Activated naive CD8-positive, alpha-beta T cell treated with anti-CD3 and anti-CD28 coated beads, Interleukin-2, amount 10 ng/mL, durations not matched to agents 7 days and 5 days (primary cell): ENCODE results near the gene UROC1. TPM values are rescaled to one million over a fixed set of nuclear protein-coding genes. Genes with fewer than 3 reads are reported as not detected.

ENCODE experiments used
- ATAC-seq: fragments of 150-1000 bp; cut with Tn5 transposase; one replicate; pipeline ENCODE4 v1.10.0; 2021; ENCODE audit warnings: low read depth, moderate library complexity
- POLR2A ChIA-PET: fragments of 350-600 bp; sonication (Branson Sonifier 250); formaldehyde crosslinking; loops from one replicate; lab custom pipeline; 2021; ENCODE audit warnings: antibody characterized with exemption; lab: Charles Lee
- DNase-seq: peaks from one replicate; pipeline ENCODE4 v3.0.0; 2021
- H3K27ac Mint-ChIP-seq: one replicate; pipeline ENCODE4 v1.8.0; 2022; ENCODE audit warnings: mild to moderate bottlenecking, mixed read lengths
- H3K27me3 Mint-ChIP-seq: one replicate; pipeline ENCODE4 v1.8.0; 2022; ENCODE audit warnings: mild to moderate bottlenecking, moderate library complexity, mixed read lengths
- H3K36me3 Mint-ChIP-seq: one replicate; pipeline ENCODE4 v1.8.0; 2021; ENCODE audit warnings: mild to moderate bottlenecking, mixed read lengths
- H3K4me1 Mint-ChIP-seq: one replicate; pipeline ENCODE4 v1.8.0; 2021; ENCODE audit warnings: mixed read lengths
- H3K4me3 Mint-ChIP-seq: one replicate; pipeline ENCODE4 v1.8.0; 2022; ENCODE audit warnings: mild to moderate bottlenecking, moderate library complexity, mixed read lengths
- H3K9me3 Mint-ChIP-seq: one replicate; pipeline ENCODE4 v1.8.0; 2021; ENCODE audit warnings: mixed read lengths
- total RNA-seq, 2 experiments: library from RNA; stranded (reverse); gene quantifications; one replicate each; pipeline ENCODE4 v1.2.3, GENCODE V29; 2021

The UROC1 gene
- total RNA-seq, 2 experiments from 2014 or later: not detected

DNA sequence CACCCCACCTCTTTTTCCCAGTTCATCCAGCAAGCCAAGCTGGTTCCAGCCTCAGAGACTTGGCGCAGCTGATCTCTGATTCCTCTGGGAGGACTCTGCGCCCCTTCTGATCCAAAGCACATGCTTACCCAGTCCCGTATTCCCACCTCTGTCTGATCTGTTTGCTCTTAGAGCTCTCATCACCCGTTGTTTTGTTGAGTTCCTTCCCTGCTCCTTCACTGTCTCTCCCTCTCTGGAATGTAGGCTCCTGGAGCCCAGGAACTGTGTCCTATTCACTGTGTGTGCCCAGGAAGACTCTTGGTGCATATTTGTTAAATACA lies 40.6 kb downstream of the UROC1 start:
- Mint-ChIP-seq H3K27ac (peak overlapping the region; percentile 78), H3K9me3 (no peaks in the 10 kb centered on the region), H3K27me3 (no peaks in the 10 kb centered on the region), H3K36me3 (peaks cover 16% of the 10 kb centered on the region), H3K4me1 (peaks cover 24% of the 10 kb centered on the region), H3K4me3 (peak overlapping the region; percentile 68)
- no peak for ATAC-seq
- DNase-seq: no peak
- POLR2A ChIA-PET: no interaction called here

DNA sequence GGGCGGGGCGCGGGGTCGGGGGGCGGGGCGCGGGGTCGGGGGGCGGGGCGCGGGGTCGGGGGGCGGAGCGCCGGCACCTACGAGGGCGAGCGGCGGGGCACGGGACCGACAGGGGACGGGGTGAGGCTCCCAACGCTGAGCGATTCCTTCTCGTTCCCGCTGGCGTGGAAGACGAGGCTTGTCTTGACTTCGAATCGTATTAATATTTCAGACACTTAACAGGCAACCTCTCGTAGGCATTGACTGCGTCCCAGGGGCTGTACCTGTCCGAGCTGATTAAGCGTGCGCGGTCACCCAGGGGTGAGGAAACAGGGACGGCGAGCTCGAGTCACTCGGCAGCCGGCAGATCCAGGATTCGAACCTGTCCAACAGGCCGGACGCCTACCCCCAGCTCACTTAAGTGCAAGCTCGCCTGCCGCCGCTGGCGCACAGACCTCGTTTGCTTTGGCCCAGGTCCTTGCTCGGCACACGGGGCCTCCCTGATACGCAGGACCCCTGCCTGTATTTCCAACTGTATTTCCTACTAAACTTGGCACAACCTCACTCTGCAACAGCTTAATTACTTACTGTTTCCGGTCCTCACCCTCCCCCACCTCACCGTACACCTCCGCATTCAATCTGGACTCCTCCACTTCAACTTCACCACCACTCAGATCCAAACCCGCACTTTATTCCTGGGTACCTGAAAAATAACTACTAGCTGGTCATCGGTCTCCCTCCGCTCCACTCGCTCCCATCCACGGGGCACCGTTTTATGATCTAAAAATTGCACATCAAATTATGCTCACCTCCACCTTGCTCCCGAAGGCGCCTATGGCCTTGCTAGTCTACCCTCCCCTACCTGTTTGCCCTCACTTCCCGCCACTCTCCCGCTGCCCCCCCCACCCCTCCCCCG lies 41.2 kb downstream of the UROC1 start:
- peak overlapping the region; percentile 83 for H3K4me3 Mint-ChIP-seq
- POLR2A ChIA-PET: interaction anchor here (1.2 kb wide), 1 partner anchor 11 kb away, joined by 3 read pairs; no protein-coding TSS in a partner anchor
- H3K9me3 Mint-ChIP-seq: no peaks in the 10 kb centered on the region
- DNase-seq (no peak), ATAC-seq (peak; percentile 15)
- no peaks in the 10 kb centered on the region for H3K27me3 Mint-ChIP-seq
- H3K4me1 Mint-ChIP-seq: peaks cover 24% of the 10 kb centered on the region
- peak overlapping the region; percentile 84 for H3K27ac Mint-ChIP-seq
- H3K36me3 Mint-ChIP-seq: peaks cover 16% of the 10 kb centered on the region

DNA sequence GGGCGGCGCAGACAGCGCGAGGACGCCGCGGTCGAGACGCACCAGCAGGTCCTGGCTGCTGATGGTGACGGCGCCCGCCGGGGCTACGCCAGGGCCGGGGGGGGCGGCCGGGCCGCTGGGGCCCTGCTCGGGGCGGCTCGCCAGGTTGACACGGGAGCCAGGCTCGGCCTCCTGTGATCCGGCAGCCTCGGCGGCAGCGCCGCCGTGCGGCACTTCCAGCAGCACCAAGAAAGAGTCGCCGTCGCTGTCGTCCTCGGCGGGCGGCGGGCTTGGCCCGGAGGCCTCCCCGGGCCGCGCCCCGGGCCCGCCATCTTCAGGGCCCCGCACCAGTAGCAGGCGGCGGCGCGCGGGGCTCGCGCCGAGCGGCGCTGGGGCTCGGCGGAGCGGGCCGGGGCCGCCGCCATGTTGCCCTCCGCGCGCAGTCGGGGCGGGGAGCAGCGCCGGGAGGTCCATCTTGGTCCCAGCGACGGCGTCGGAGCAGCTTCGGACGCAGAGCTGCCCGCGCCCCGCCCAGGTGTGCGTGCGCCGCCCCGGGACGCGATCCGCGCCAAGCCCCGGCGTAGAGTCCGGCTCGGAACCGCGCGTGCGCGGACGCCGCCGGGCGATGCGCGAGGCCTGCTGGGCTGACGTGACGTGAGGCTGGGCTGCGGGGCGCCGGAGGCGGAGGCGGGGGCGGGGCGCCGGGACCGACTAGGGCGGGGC lies 42.0 kb downstream of the UROC1 start, which contains the start of gene ZXDC:
TSS of gene ZXDC (minus strand) at position 479 of the 702 bp plus-strand sequence. CDS start at position 453, 26 bp downstream.
- Mint-ChIP-seq H3K27me3 (no peaks in the 10 kb centered on the region), H3K27ac (peak within 1 kb of the TSS; percentile 90), H3K36me3 (peaks cover 20% of the 10 kb centered on the region)

DNA sequence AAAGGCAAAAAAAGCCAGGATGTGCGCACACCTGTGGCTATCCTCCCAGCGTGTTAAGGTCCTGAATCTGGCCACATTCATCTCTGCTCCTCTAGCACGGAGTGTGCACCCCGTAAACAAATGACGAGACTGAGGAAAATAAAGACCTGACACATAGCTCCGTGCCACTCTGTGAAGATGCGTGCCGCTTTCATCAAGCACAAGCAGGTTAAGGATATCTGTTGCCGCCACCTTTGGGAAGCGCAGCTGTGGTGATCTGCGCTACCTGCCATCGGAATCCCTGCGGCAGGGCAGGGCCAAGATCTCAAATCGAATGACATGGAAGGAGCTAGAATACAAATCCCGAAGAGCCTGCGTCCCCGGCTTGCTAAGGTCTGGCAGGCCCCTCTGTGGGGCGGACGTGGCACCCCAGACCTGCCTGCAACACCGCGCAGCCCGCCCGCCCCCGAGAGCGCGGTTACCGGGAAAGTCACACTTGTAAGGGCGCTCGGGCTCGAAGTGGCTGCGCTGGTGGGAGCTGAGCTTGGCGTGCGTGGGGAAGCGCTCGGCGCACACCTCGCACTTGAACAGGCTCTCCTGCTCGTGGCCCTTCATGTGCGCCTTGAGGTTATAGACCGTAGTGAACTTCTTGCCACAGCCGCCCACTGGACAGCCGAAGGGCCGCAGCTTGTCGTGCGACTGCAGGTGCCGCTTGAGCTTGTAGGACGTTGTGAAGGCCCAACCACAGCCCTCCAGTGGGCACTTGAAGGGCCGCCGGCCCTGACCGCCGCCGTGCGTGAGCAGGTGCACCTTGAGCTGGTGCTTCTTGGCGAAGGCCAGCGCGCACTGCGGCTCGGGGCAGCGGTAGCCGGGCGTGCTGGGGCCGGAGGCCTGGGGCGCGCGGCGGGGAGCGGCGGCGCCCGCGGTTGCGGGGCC lies 42.8 kb downstream of the UROC1 start:
- H3K36me3 Mint-ChIP-seq: peaks cover 23% of the 10 kb centered on the region
- DNase-seq (no peak), ATAC-seq (no peak)
- peak overlapping the region; percentile 90 for H3K27ac Mint-ChIP-seq
- H3K4me1 Mint-ChIP-seq: peaks cover 29% of the 10 kb centered on the region
- POLR2A ChIA-PET: interaction anchor here (0.9 to 1.3 kb wide), 2 partner anchors 11 to 21 kb away, joined by 3 to 4 read pairs; no protein-coding TSS in a partner anchor
- no peaks in the 10 kb centered on the region for H3K9me3 Mint-ChIP-seq
- no peaks in the 10 kb centered on the region for H3K27me3 Mint-ChIP-seq
- peak overlapping the region; percentile 93 for H3K4me3 Mint-ChIP-seq

More for the DNA sequence above, 42.0 kb downstream of the UROC1 start, which contains the start of gene ZXDC:
- ATAC-seq (peak; percentile 92), DNase-seq (peak; percentile 94)
- POLR2A ChIA-PET: interaction anchor here (1.2 to 1.3 kb wide), 2 partner anchors 10 to 12 kb away, joined by 3 to 4 read pairs; no protein-coding TSS in a partner anchor
- Mint-ChIP-seq H3K4me3 (peak within 1 kb of the TSS; percentile 93), H3K4me1 (peaks cover 29% of the 10 kb centered on the region), H3K9me3 (no peaks in the 10 kb centered on the region)

DNA sequence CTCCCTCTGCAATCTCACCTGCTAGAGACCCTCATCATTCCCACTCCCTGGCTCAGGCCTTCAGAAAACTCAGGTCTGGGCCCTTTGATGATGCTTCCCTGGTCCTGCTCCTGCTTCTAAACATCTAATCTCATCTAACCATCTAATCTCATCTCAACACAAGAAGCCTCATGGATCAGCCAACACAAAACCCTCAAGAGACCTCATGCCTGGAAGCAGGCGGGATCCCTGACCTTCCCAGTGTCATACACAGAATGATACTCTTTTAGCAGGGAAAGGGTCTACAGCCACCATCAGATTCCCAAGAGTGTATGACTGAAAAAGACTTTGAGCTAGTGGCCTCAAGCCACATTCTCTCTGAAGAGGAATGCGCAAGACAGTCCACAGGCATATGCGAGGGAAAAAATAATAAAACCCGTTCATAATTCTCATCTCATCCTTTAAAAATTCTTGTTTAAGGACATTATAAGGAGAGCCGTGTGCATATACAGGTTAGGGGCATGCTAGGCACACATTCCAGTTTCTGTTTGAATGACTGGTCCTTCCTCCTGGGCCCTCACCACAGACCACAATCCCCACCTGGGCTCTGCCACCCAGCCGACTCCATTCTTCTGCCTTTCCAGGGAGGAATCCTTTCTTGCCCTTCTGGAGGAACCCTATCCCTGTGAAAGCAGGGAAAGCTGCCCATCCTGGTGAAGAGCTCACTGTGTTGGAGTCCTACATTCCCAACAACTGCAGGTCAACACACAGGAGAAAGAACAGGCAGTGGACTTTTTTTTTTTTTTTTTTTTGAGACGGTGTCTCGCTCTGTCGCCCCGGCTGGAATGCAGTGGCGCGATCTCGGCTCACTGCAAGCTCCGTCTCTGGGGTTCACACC lies 44.0 kb downstream of the UROC1 start:
- no peak for ATAC-seq
- Mint-ChIP-seq H3K36me3 (peaks cover 31% of the 10 kb centered on the region), H3K27me3 (no peaks in the 10 kb centered on the region), H3K9me3 (no peaks in the 10 kb centered on the region), H3K4me3 (peak overlapping the region; percentile 93), H3K27ac (no peak overlapping the region), H3K4me1 (peaks cover 36% of the 10 kb centered on the region)
- peak; percentile 34 for DNase-seq
- POLR2A ChIA-PET: interaction anchor here (0.9 kb wide), 1 partner anchor 20 kb away, joined by 3 read pairs; no protein-coding TSS in a partner anchor

DNA sequence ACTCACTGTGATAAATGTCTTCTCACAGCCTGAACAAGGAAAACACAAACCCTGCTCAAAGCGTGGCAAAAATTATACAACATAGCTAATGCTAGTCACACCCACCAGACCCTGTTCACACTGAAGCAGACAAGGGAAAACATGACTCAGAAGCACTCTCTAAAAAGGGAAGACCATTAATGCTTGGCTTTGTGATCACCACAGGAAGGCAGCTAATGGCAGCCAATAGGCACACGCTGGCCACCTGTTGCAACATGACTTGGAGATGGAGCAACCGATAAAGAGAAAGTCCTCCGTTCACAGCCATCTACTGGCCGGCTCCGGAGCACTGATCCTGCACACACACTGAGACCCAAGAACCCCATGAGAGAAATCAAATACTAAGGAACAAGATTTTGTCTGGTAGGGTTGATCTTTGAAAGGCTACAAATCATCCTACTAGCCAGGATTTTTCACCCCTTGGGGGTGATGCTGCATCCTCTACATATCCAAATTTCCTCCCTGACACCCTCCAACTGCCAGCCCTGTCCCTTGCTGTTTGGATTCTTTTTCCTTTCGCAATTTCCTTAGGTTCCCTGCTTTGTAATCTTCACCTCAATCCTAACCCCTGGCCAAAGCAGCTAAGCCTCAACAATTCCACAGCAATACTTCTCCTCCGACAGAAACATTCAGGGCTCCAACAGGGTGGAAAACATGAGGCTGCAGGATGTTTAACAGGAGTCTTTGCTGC lies 45.1 kb downstream of the UROC1 start:
- peak overlapping the region; percentile 21 for H3K27ac Mint-ChIP-seq
- peaks cover 37% of the 10 kb centered on the region for H3K4me1 Mint-ChIP-seq
- H3K27me3 Mint-ChIP-seq: no peaks in the 10 kb centered on the region
- ATAC-seq (no peak), DNase-seq (peak; percentile 17)
- H3K4me3 Mint-ChIP-seq: peak overlapping the region; percentile 93
- peaks cover 36% of the 10 kb centered on the region for H3K36me3 Mint-ChIP-seq
- POLR2A ChIA-PET: interaction anchor here (0.6 kb wide), 1 partner anchor 228 kb away, joined by 3 read pairs; no protein-coding TSS in a partner anchor
- H3K9me3 Mint-ChIP-seq: no peaks in the 10 kb centered on the region

DNA sequence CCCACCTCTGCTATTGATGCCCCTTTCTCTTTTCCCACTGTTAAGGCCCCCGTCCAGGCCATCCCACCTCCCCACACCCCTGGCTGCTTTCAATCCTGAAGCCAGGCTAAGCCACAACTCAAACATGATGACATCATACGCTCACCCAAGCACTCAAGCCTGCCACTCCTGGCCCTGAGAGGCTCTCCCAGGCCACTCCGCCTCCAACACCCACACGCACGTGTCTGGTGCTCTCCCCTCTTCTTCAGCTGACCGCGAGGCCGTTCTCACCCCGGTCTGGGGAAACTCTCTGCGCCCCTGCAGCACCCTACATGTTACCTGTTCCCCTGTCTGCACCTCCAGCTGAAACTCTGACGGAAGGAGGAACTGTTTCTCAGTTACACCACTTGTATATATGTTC lies 48.1 kb downstream of the UROC1 start:
- Mint-ChIP-seq H3K4me3 (no peak overlapping the region), H3K36me3 (peaks cover 45% of the 10 kb centered on the region), H3K27ac (peak overlapping the region; percentile 40), H3K9me3 (no peaks in the 10 kb centered on the region), H3K4me1 (peaks cover 33% of the 10 kb centered on the region), H3K27me3 (no peaks in the 10 kb centered on the region)
- peak; percentile 10 for DNase-seq
- no peak for ATAC-seq
- POLR2A ChIA-PET: no interaction called here

DNA sequence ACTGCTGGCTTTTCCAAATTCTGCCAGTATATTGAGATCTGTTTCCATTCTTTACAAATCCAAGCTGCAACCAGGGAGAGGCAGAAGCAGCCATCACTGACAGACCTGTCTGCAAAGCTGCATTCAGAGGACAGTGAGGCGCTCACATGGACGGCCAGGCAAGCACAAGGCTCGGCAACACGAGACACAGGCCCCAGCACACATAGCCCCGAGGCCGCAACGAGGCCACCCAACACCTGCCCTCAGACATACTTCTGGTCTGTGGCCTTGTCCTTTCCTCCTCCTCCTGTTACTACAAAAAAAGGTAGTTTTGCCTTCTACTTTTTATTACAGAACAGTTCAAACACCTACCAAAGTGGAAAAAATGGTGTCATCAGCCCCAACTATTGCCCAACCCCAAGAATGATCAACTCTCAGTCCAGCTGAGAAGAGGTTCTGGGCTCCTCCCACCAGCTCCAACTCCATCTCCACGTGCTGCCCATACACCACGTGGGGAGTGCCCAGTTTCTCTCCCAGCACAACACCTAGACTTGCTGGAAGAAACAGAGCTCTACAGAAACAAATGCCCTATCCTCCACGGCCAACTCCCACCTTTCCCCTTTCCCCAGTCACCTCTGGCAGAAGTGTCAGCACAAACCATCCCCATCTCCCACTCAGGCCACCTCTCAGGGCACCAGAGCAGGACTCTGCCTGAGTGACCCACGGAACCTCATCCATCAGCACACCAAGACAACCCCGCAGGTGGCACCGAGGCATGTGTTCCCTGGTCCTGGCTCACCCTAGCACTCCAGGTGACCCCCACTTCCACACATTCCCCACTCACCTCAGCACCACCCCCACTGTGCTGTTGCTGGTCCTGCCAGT lies 49.3 kb downstream of the UROC1 start:
- peak; percentile 22 for DNase-seq
- Mint-ChIP-seq H3K4me1 (peaks cover 26% of the 10 kb centered on the region), H3K27me3 (no peaks in the 10 kb centered on the region), H3K27ac (peak overlapping the region; percentile 50), H3K4me3 (no peak overlapping the region), H3K9me3 (no peaks in the 10 kb centered on the region), H3K36me3 (peaks cover 41% of the 10 kb centered on the region)
- POLR2A ChIA-PET: no interaction called here
- no peak for ATAC-seq

DNA sequence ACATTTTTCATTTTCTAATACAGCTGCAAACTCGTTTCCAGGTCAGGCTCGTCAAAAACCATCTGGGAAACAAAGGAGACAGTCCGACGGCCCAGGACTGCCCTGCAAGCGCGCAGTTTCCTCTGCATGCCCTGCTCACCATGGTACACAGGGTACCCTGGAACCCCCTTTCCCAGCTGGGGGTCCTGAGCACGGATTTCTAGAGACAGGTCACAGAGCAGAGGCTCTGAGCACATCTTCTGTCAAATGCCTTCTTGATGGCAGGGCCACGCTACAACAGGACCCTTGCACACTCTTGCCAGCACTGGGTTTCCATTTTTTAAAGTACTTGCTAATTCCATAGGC lies 50.0 kb downstream of the UROC1 start:
- ATAC-seq (no peak), DNase-seq (no peak)
- H3K9me3 Mint-ChIP-seq: no peaks in the 10 kb centered on the region
- POLR2A ChIA-PET: no interaction called here
- peaks cover 34% of the 10 kb centered on the region for H3K36me3 Mint-ChIP-seq
- no peak overlapping the region for H3K27ac Mint-ChIP-seq
- H3K27me3 Mint-ChIP-seq: no peaks in the 10 kb centered on the region
- peaks cover 20% of the 10 kb centered on the region for H3K4me1 Mint-ChIP-seq
- H3K4me3 Mint-ChIP-seq: no peak overlapping the region

DNA sequence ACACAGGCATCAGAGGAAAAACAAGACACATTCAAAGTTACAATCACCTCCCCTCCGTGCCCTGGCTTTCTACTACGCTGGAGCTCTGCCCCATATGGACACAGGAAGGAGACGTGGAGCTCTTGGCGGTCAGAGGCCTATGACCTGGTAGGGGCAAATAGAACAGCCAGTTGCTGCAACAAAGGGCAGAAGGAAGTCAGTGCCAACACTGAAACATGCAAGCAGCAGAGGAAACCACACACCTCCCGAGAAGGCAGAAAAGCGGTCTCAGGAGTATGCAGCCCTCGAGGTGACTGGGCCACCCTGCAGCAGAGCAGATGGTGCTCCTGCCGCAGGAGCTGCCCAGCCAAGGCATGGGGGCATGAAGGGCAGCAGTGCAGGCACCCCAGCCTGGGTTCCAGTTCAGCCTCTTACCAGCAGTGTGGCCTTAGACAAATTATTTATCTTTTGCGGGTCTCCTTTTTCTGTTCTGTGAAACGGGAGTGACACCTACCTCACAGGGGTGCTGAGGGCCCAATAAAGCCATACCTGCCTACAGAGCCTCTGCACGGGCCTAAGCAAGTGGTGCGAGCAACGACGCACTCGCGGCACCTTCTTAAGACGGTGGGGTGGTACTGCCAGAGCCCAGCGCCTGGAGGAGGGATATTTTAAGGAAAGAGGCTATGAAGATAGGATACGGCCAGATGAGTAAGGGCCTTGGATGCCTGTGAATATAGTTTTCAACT lies 50.5 kb downstream of the UROC1 start:
- Mint-ChIP-seq H3K36me3 (peaks cover 32% of the 10 kb centered on the region), H3K4me3 (no peak overlapping the region), H3K4me1 (peaks cover 14% of the 10 kb centered on the region), H3K27me3 (no peaks in the 10 kb centered on the region), H3K9me3 (no peaks in the 10 kb centered on the region), H3K27ac (peak overlapping the region; percentile 16)
- ATAC-seq (no peak), DNase-seq (no peak)
- POLR2A ChIA-PET: no interaction called here
